K562 treated with DMSO at 1 percent for 12 hours (cell line): ENCODE results near the gene LDLRAD4. TPM values are rescaled to one million over a fixed set of nuclear protein-coding genes. Genes with fewer than 3 reads are reported as not detected.

ENCODE experiments used
- total RNA-seq: library from RNA; unstranded; fragments of 300-600 nt; gene quantifications from 2 replicates; pipeline ENCODE4 v1.2.3, GENCODE V29; 2022; ENCODE audit not compliant: insufficient read depth

Gene LDLRAD4
- not detected in 2 replicates for total RNA-seq

GRCh38 chr18:13218368-13218991 lies at the start of gene LDLRAD4:
Gene LDLRAD4 (plus strand): TSS chr18:13218760.

Other genes with a start within 250 kb of the LDLRAD4 start
- gene CEP192, start 227.4 kb upstream of the LDLRAD4 start, total RNA-seq: 8.1 and 29.7 TPM in 2 replicates